Measurements from ENCODE around the gene ZXDC.

DNA sequence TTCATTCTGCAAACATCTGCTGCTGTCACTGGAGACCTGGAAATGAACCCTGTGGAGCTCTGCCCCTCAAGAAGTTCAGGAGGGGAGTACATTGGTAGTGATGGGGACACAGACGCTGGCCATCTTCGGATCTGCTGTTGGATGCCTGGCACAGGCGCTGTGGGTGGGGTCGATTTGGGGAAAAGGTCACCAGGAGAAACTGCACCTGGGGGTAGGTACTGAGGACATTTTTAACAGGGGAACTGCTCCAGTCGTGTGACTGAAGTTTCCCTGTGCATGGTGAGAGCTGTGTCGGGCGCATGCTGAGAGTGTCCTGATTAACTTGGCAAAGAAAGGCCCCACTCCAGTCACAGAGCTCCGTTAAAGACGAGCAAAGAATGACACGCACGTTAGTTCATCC lies 38.5 kb upstream of the ZXDC start:
- TF ChIP-seq, protein P1, sequence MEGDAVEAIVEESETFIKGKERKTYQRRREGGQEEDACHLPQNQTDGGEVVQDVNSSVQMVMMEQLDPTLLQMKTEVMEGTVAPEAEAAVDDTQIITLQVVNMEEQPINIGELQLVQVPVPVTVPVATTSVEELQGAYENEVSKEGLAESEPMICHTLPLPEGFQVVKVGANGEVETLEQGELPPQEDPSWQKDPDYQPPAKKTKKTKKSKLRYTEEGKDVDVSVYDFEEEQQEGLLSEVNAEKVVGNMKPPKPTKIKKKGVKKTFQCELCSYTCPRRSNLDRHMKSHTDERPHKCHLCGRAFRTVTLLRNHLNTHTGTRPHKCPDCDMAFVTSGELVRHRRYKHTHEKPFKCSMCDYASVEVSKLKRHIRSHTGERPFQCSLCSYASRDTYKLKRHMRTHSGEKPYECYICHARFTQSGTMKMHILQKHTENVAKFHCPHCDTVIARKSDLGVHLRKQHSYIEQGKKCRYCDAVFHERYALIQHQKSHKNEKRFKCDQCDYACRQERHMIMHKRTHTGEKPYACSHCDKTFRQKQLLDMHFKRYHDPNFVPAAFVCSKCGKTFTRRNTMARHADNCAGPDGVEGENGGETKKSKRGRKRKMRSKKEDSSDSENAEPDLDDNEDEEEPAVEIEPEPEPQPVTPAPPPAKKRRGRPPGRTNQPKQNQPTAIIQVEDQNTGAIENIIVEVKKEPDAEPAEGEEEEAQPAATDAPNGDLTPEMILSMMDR (conservative IDR thresholded peaks at IDR 0.05; ENCODE audit: low read length) = no peak
- TF ChIP-seq EZH2phosphoT487 (IDR thresholded peaks at IDR 0.05; ENCODE audit: borderline replicate concordance) = no peak

All from Loucy (cell line).